Osteoblast (primary cell): ENCODE measurements around the gene TSFM. TPM values are rescaled to one million over a fixed set of nuclear protein-coding genes. Genes with fewer than 3 reads are reported as not detected.
A peak's percentile ranks its signal among the peaks of the same experiment; 100 is the strongest.

Source experiments
- DNase-seq: peaks from one replicate; pipeline ENCODE4 v3.0.0; 2011; ENCODE audit warnings: low spot score, mixed read lengths; ENCODE audit not compliant: insufficient read length; ENCODE audit errors: missing footprints
- H2AFZ ChIP-seq: 2 replicates; pipeline ENCODE4 v1.6.0; 2011; ENCODE audit warnings: mild to moderate bottlenecking, low read length
- H3K27ac ChIP-seq: 2 replicates; pipeline ENCODE4 v1.5.1; 2011; ENCODE audit warnings: mild to moderate bottlenecking, low read depth, low read length, moderate library complexity
- H3K27me3 ChIP-seq: 2 replicates; pipeline ENCODE4 v1.6.0; 2012; ENCODE audit warnings: mild to moderate bottlenecking, control low read depth, inconsistent platforms, low read length, moderate library complexity; ENCODE audit not compliant: insufficient read depth
- H3K36me3 ChIP-seq: 2 replicates; pipeline ENCODE4 v1.5.1; 2011; ENCODE audit warnings: mild to moderate bottlenecking, low read length, control low read depth, moderate library complexity; ENCODE audit not compliant: insufficient read depth
- H3K4me1 ChIP-seq: 2 replicates; pipeline ENCODE4 v1.5.1; 2011; ENCODE audit warnings: mild to moderate bottlenecking, low read length, control low read depth, moderate library complexity; ENCODE audit not compliant: insufficient read depth
- H3K4me2 ChIP-seq: 2 replicates; pipeline ENCODE4 v1.6.0; 2011; ENCODE audit warnings: mild to moderate bottlenecking, low read length; ENCODE audit not compliant: insufficient read depth
- H3K4me3 ChIP-seq: fragments of 200-600 bp; sonication (generic); 3 replicates; pipeline ENCODE4 v1.5.1; 2012; ENCODE audit warnings: mild to moderate bottlenecking, low read length, inconsistent platforms; ENCODE audit not compliant: insufficient read depth
- H3K79me2 ChIP-seq: 2 replicates; pipeline ENCODE4 v1.6.0; 2012; ENCODE audit warnings: mild to moderate bottlenecking, low read length, control low read depth, inconsistent platforms; ENCODE audit not compliant: insufficient read depth
- H3K9me3 ChIP-seq: 2 replicates; pipeline ENCODE4 v1.5.1; 2011; ENCODE audit warnings: low read depth, low read length, control low read depth
- H4K20me1 ChIP-seq: 2 replicates; pipeline ENCODE4 v1.6.0; 2012; ENCODE audit warnings: mild to moderate bottlenecking, low read length, control low read depth; ENCODE audit not compliant: insufficient read depth
- CTCF ChIP-seq: IDR thresholded peaks from 2 replicates; pipeline ENCODE4 v1.5.1; 2011; ENCODE audit warnings: mild to moderate bottlenecking, low read depth, low read length, moderate library complexity; ENCODE audit errors: extremely low read depth
- total RNA-seq: library from RNA; depleted of rRNA; stranded (reverse); fragments of >200 nt; gene quantifications from 2 replicates; pipeline ENCODE4 v1.2.3, GENCODE V29; 2012

The TSFM gene
- total RNA-seq, 1 donor: 18.1 TPM

- Histone ChIP-seq H3K36me3 (peaks cover 4% of the 10 kb centered on the region), H3K9me3 (no peaks in the 10 kb centered on the region), H3K4me3 (no peak overlapping the region), H3K4me2 (no peak overlapping the region), H2AFZ (no peak overlapping the region), H3K27me3 (peaks cover 60% of the 10 kb centered on the region), H3K4me1 (peaks cover 11% of the 10 kb centered on the region), H3K27ac (no peak overlapping the region), H3K79me2 (peaks cover 12% of the 10 kb centered on the region), H4K20me1 (no peaks in the 10 kb centered on the region)
- no peak for DNase-seq
- no peak for TF ChIP-seq CTCF
These were observed 41.2 kb upstream of the TSFM start for GRCh38 chr12:57741413-57741789.

- peaks cover 11% of the 10 kb centered on the region for H3K36me3 ChIP-seq
- peaks cover 7% of the 10 kb centered on the region for H3K4me1 ChIP-seq
- no peaks in the 10 kb centered on the region for H4K20me1 ChIP-seq
- peaks cover 12% of the 10 kb centered on the region for H3K79me2 ChIP-seq
- H2AFZ ChIP-seq: no peak overlapping the region
- H3K9me3 ChIP-seq: no peaks in the 10 kb centered on the region
- no peak overlapping the region for H3K4me2 ChIP-seq
- H3K4me3 ChIP-seq: no peak overlapping the region
- no peak overlapping the region for H3K27ac ChIP-seq
- peak; percentile 53 for DNase-seq
- TF ChIP-seq CTCF: no peak
- H3K27me3 ChIP-seq: peaks cover 53% of the 10 kb centered on the region
These were observed 40.5 kb upstream of the TSFM start for GRCh38 chr12:57741844-57742738.

- Histone ChIP-seq H2AFZ (no peak overlapping the region), H3K4me1 (peaks cover 7% of the 10 kb centered on the region), H3K36me3 (peaks cover 24% of the 10 kb centered on the region), H4K20me1 (no peaks in the 10 kb centered on the region), H3K27me3 (peaks cover 39% of the 10 kb centered on the region), H3K4me3 (no peak overlapping the region), H3K9me3 (no peaks in the 10 kb centered on the region), H3K79me2 (peaks cover 12% of the 10 kb centered on the region), H3K4me2 (peak overlapping the region; percentile 97), H3K27ac (no peak overlapping the region)
- no peak for DNase-seq
- TF ChIP-seq CTCF: no peak
These were observed 38.8 kb upstream of the TSFM start for GRCh38 chr12:57743769-57744168.

- H2AFZ ChIP-seq: peak overlapping the region; percentile 75
- H4K20me1 ChIP-seq: no peaks in the 10 kb centered on the region
- H3K27ac ChIP-seq: peak overlapping the region; percentile 98
- peaks cover 29% of the 10 kb centered on the region for H3K36me3 ChIP-seq
- DNase-seq: peak; percentile 69
- TF ChIP-seq CTCF: no peak
- peak overlapping the region; percentile 97 for H3K4me2 ChIP-seq
- H3K27me3 ChIP-seq: peaks cover 33% of the 10 kb centered on the region
- H3K4me1 ChIP-seq: peaks cover 7% of the 10 kb centered on the region
- H3K9me3 ChIP-seq: no peaks in the 10 kb centered on the region
- H3K4me3 ChIP-seq: peak overlapping the region; percentile 97
- peaks cover 17% of the 10 kb centered on the region for H3K79me2 ChIP-seq
These were observed 38.3 kb upstream of the TSFM start for GRCh38 chr12:57744194-57744776.
